Skin of body (tissue), 2 donors: Measurements from ENCODE around the gene RCBTB1. TPM values are rescaled to one million over a fixed set of nuclear protein-coding genes. Genes with fewer than 3 reads are reported as not detected.
A peak's percentile ranks its signal among the peaks of the same experiment; 100 is the strongest.
"Not testable (repeated sequence)": the region's sequence is repeated elsewhere in the genome, so short reads cannot be mapped to it uniquely, and the experiment has no call there.

Experiments used
- DNase-seq: peaks from one replicate; lab custom pipeline; 2025; lab: John Stamatoyannopoulos, UW
- total RNA-seq: library from RNA; depleted of rRNA; stranded (reverse); fragments of >200 nt; gene quantifications from one replicate; pipeline ENCODE4 v1.2.3, GENCODE V29; 2014

Gene RCBTB1
- total RNA-seq, result 12.5 TPM

GRCh38 chr13:49585220-49586157 lies at the start of gene RCBTB1:
TSS of gene RCBTB1 (minus strand) at chr13:49585558. CDS start at chr13:49567279, 18,279 bp downstream.
- DNase-seq, result peak; percentile 20

- DNase-seq, result no peak
Measured at GRCh38 chr13:49633710-49634109, 48.4 kb upstream of the RCBTB1 start.

- no peak for DNase-seq
Measured at GRCh38 chr13:49632156-49632555, 46.8 kb upstream of the RCBTB1 start.

- no peak for DNase-seq
Measured at GRCh38 chr13:49630580-49630979, 45.2 kb upstream of the RCBTB1 start.

GRCh38 chr13:49629947-49630346 lies 44.6 kb upstream of the RCBTB1 start:
- DNase-seq, result no peak

GRCh38 chr13:49629196-49629938 lies 44.0 kb upstream of the RCBTB1 start:
- DNase-seq, result no peak

- no peak for DNase-seq
Measured at GRCh38 chr13:49627831-49628652, 42.7 kb upstream of the RCBTB1 start, which contains the start of gene ARL11. TSS of gene ARL11 (plus strand) at chr13:49628507. CDS start at chr13:49630448, 1,941 bp downstream.

GRCh38 chr13:49625392-49626079 lies 40.2 kb upstream of the RCBTB1 start:
- no peak for DNase-seq

GRCh38 chr13:49624229-49624628 lies 38.9 kb upstream of the RCBTB1 start:
- no peak for DNase-seq

- DNase-seq, result no peak
Measured at GRCh38 chr13:49622174-49622946, 37.0 kb upstream of the RCBTB1 start.

GRCh38 chr13:49620170-49620621 lies 34.8 kb upstream of the RCBTB1 start:
- DNase-seq, result no peak

GRCh38 chr13:49616676-49617065 lies 31.3 kb upstream of the RCBTB1 start:
- peak; percentile 78 for DNase-seq

- peak; percentile 78 for DNase-seq
Measured at GRCh38 chr13:49615836-49616675, 30.7 kb upstream of the RCBTB1 start.

GRCh38 chr13:49612042-49612441 lies 26.7 kb upstream of the RCBTB1 start:
- DNase-seq, result not testable (repeated sequence)

GRCh38 chr13:49610176-49610575 lies 24.8 kb upstream of the RCBTB1 start:
- DNase-seq, result no peak

- no peak for DNase-seq
Measured at GRCh38 chr13:49608651-49609331, 23.4 kb upstream of the RCBTB1 start.

- DNase-seq, result no peak
Measured at GRCh38 chr13:49607761-49608160, 22.4 kb upstream of the RCBTB1 start.
